ENCODE results near the gene COL20A1. TPM values are rescaled to one million over a fixed set of nuclear protein-coding genes. Genes with fewer than 3 reads are reported as not detected.

COL20A1 gene
- total RNA-seq, 1 donor from 2014 or later = not detected

DNA sequence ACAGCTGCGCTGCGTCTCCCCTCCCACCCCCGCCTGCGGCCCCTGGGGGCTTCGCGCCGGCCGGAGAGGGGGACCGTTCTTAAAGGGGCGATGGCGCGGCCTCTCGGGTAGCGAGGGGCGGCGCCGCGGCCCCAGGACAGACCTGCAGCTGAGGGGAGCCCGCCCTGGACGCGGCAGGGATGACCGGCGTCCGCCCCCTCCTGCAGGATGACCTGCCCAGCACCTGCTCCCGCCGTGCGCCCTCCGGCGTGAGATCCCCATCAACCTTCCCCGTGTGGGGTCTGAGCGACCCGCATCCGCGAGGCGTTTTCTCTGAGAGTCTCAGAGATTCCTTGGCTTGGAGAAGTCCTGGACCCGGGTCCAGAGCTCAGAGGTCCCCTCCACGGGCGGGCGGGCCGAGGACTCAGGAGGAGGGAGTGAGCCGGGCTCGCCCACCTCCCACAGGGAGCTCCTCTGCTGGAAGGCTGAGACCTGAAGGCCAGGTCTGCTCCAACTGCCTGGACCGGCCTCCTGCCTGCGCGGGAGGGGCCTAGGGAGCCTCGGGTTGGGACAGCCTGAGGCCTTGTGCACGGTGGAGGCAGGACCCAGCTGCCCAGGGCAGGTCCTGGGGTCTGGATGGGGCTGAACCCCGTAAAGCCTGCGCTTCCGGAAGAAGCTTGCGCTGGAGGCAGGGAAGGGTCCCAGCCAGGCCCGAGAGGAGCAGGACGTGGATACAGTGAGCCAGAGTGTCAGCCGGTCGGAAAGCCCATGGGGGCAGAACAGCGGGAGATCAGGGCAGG is 38.2 kb upstream of the COL20A1 start:
- no peak overlapping the region for H3K27ac Mint-ChIP-seq
- peaks cover 35% of the 10 kb centered on the region for H3K27me3 Mint-ChIP-seq (ENCODE audit: insufficient read depth)
- no peaks in the 10 kb centered on the region for H3K4me1 Mint-ChIP-seq (ENCODE audit: low read depth)
- no peaks in the 10 kb centered on the region for H3K9me3 Mint-ChIP-seq
- no peak overlapping the region for H3K4me3 Mint-ChIP-seq
- DNase-seq (ENCODE audit: low spot score) = no peak
- intact Hi-C loops (cut with micrococcal nuclease) = no loop called here
- H3K36me3 Mint-ChIP-seq (ENCODE audit: low read depth) = no peaks in the 10 kb centered on the region

- Mint-ChIP-seq H3K27ac (no peak overlapping the region), H3K9me3 (no peaks in the 10 kb centered on the region), H3K27me3 (ENCODE audit: insufficient read depth) (peaks cover 33% of the 10 kb centered on the region), H3K4me3 (no peak overlapping the region), H3K36me3 (ENCODE audit: low read depth) (no peaks in the 10 kb centered on the region), H3K4me1 (ENCODE audit: low read depth) (no peaks in the 10 kb centered on the region)
- intact Hi-C loops (cut with micrococcal nuclease) = no loop called here
- no peak for DNase-seq (ENCODE audit: low spot score)
These were observed 36.9 kb upstream of the COL20A1 start for GRCh38 chr20:63255931-63256704.

- Mint-ChIP-seq H3K4me1 (ENCODE audit: low read depth) (no peaks in the 10 kb centered on the region), H3K9me3 (no peaks in the 10 kb centered on the region), H3K36me3 (ENCODE audit: low read depth) (no peaks in the 10 kb centered on the region), H3K4me3 (no peak overlapping the region), H3K27me3 (ENCODE audit: insufficient read depth) (peaks cover 34% of the 10 kb centered on the region), H3K27ac (no peak overlapping the region)
- intact Hi-C loops (cut with micrococcal nuclease) = no loop called here
- no peak for DNase-seq (ENCODE audit: low spot score)
These were observed 36.0 kb upstream of the COL20A1 start for GRCh38 chr20:63256954-63257353.

DNA sequence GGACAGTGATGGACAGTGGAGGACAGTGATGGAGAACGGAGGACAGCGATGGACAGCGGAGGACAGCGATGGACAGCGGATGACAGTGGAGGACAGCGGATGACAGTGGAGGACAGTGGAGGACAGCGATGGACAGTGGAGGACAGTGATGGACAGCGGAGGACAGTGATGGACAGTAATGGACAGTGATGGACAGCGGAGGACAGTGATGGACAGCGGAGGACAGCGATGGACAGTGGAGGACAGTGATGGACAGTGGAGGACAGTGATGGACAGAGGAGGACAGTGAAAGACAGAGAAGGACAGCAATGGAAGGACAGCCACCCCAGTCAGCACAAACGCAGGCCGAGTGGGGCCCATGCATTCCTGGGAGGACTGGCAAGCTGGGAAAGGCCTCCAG is 35.4 kb upstream of the COL20A1 start:
- H3K4me3 Mint-ChIP-seq = no peak overlapping the region
- intact Hi-C loops (cut with micrococcal nuclease) = no loop called here
- H3K9me3 Mint-ChIP-seq = no peaks in the 10 kb centered on the region
- DNase-seq (ENCODE audit: low spot score) = no peak
- no peaks in the 10 kb centered on the region for H3K36me3 Mint-ChIP-seq (ENCODE audit: low read depth)
- peaks cover 33% of the 10 kb centered on the region for H3K27me3 Mint-ChIP-seq (ENCODE audit: insufficient read depth)
- H3K27ac Mint-ChIP-seq = no peak overlapping the region
- no peaks in the 10 kb centered on the region for H3K4me1 Mint-ChIP-seq (ENCODE audit: low read depth)

GRCh38 chr20:63258781-63259180 is 34.2 kb upstream of the COL20A1 start:
- H3K4me3 Mint-ChIP-seq = no peak overlapping the region
- H3K4me1 Mint-ChIP-seq (ENCODE audit: low read depth) = no peaks in the 10 kb centered on the region
- no peaks in the 10 kb centered on the region for H3K36me3 Mint-ChIP-seq (ENCODE audit: low read depth)
- H3K27me3 Mint-ChIP-seq (ENCODE audit: insufficient read depth) = peaks cover 26% of the 10 kb centered on the region
- no peak for DNase-seq (ENCODE audit: low spot score)
- no peak overlapping the region for H3K27ac Mint-ChIP-seq
- intact Hi-C loops (cut with micrococcal nuclease) = no loop called here
- H3K9me3 Mint-ChIP-seq = no peaks in the 10 kb centered on the region

- no peaks in the 10 kb centered on the region for H3K9me3 Mint-ChIP-seq
These were observed 33.1 kb upstream of the COL20A1 start for GRCh38 chr20:63259734-63260460.

GRCh38 chr20:63260521-63260920 is 32.5 kb upstream of the COL20A1 start:
- H3K27me3 Mint-ChIP-seq (ENCODE audit: insufficient read depth) = peaks cover 17% of the 10 kb centered on the region

More at GRCh38 chr20:63259734-63260460, 33.1 kb upstream of the COL20A1 start:
- peaks cover 23% of the 10 kb centered on the region for H3K27me3 Mint-ChIP-seq (ENCODE audit: insufficient read depth)
- DNase-seq (ENCODE audit: low spot score) = no peak
- H3K36me3 Mint-ChIP-seq (ENCODE audit: low read depth) = no peaks in the 10 kb centered on the region
- H3K4me3 Mint-ChIP-seq = no peak overlapping the region
- intact Hi-C loops (cut with micrococcal nuclease) = no loop called here
- no peak overlapping the region for H3K27ac Mint-ChIP-seq
- H3K4me1 Mint-ChIP-seq (ENCODE audit: low read depth) = no peaks in the 10 kb centered on the region

GRCh38 chr20:63261060-63261794 is 31.8 kb upstream of the COL20A1 start:
- Mint-ChIP-seq H3K9me3 (no peaks in the 10 kb centered on the region), H3K36me3 (ENCODE audit: low read depth) (no peaks in the 10 kb centered on the region), H3K4me1 (ENCODE audit: low read depth) (no peaks in the 10 kb centered on the region), H3K27me3 (ENCODE audit: insufficient read depth) (peaks cover 10% of the 10 kb centered on the region), H3K27ac (no peak overlapping the region), H3K4me3 (no peak overlapping the region)
- intact Hi-C loops (cut with micrococcal nuclease) = no loop called here
- DNase-seq (ENCODE audit: low spot score) = no peak

More at GRCh38 chr20:63260521-63260920, 32.5 kb upstream of the COL20A1 start:
- Mint-ChIP-seq H3K36me3 (ENCODE audit: low read depth) (no peaks in the 10 kb centered on the region), H3K27ac (no peak overlapping the region), H3K4me3 (no peak overlapping the region), H3K9me3 (no peaks in the 10 kb centered on the region), H3K4me1 (ENCODE audit: low read depth) (no peaks in the 10 kb centered on the region)
- intact Hi-C loops (cut with micrococcal nuclease) = no loop called here
- no peak for DNase-seq (ENCODE audit: low spot score)

- no peak for DNase-seq (ENCODE audit: low spot score)
- H3K9me3 Mint-ChIP-seq = no peaks in the 10 kb centered on the region
- intact Hi-C loops (cut with micrococcal nuclease) = no loop called here
- H3K4me1 Mint-ChIP-seq (ENCODE audit: low read depth) = no peaks in the 10 kb centered on the region
- no peaks in the 10 kb centered on the region for H3K36me3 Mint-ChIP-seq (ENCODE audit: low read depth)
- no peak overlapping the region for H3K4me3 Mint-ChIP-seq
- H3K27ac Mint-ChIP-seq = no peak overlapping the region
- peaks cover 10% of the 10 kb centered on the region for H3K27me3 Mint-ChIP-seq (ENCODE audit: insufficient read depth)
These were observed 31.0 kb upstream of the COL20A1 start for GRCh38 chr20:63261795-63262528.

GRCh38 chr20:63262836-63263235 is 30.1 kb upstream of the COL20A1 start:
- Mint-ChIP-seq H3K27me3 (ENCODE audit: insufficient read depth) (peaks cover 8% of the 10 kb centered on the region), H3K27ac (no peak overlapping the region), H3K9me3 (no peaks in the 10 kb centered on the region), H3K36me3 (ENCODE audit: low read depth) (no peaks in the 10 kb centered on the region), H3K4me3 (no peak overlapping the region), H3K4me1 (ENCODE audit: low read depth) (no peaks in the 10 kb centered on the region)
- intact Hi-C loops (cut with micrococcal nuclease) = no loop called here
- no peak for DNase-seq (ENCODE audit: low spot score)

DNA sequence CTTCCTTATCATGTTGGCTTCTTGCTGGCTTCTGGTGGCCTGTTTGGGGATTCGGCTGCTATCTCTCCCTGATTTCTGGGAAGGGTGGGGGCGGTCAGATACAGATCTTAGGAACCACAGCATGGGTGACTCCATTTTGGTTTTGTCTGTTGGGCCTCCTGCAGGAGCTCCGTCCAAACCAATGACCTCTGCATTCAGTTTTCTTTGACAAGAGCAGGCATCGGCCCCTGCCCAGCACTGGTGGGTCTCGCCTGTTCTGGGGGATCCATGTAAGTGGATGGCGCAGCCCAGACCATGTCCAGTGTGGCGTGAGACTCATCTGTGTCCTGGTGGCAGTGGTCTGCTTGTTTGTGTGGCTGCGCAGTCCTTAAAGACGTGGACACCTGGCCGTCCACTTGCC is 29.0 kb upstream of the COL20A1 start:
- H3K36me3 Mint-ChIP-seq (ENCODE audit: low read depth) = no peaks in the 10 kb centered on the region
- H3K27ac Mint-ChIP-seq = no peak overlapping the region
- intact Hi-C loops (cut with micrococcal nuclease) = no loop called here
- no peaks in the 10 kb centered on the region for H3K4me1 Mint-ChIP-seq (ENCODE audit: low read depth)
- H3K9me3 Mint-ChIP-seq = no peaks in the 10 kb centered on the region
- peaks cover 6% of the 10 kb centered on the region for H3K27me3 Mint-ChIP-seq (ENCODE audit: insufficient read depth)
- no peak for DNase-seq (ENCODE audit: low spot score)
- no peak overlapping the region for H3K4me3 Mint-ChIP-seq

DNA sequence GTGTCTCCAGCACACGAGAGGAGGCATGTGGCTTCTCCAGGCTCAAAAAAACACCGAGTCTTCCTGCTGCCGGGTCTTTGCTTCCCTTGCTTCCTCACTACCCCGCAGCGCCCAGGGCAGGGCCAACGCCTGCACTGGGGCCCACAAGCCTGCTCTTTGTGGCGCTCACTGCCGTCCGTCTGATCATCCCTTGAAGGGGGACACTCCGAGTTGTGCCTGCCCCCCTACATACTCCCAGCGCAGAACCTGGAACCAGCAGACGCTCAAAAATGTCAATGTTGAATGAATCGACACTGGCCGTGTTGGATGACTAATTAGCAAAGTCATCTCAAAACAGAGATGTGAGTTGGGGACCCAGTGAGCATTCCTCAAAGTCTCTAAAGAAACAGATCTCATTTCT is 28.5 kb upstream of the COL20A1 start:
- Mint-ChIP-seq H3K27ac (no peak overlapping the region), H3K9me3 (no peaks in the 10 kb centered on the region), H3K36me3 (ENCODE audit: low read depth) (no peaks in the 10 kb centered on the region), H3K27me3 (ENCODE audit: insufficient read depth) (peaks cover 4% of the 10 kb centered on the region), H3K4me3 (no peak overlapping the region), H3K4me1 (ENCODE audit: low read depth) (no peaks in the 10 kb centered on the region)
- no peak for DNase-seq (ENCODE audit: low spot score)
- intact Hi-C loops (cut with micrococcal nuclease) = no loop called here
